ENCODE measurements around the gene VRK3. TPM values are rescaled to one million over a fixed set of nuclear protein-coding genes. Genes with fewer than 3 reads are reported as not detected.

The VRK3 gene
- total RNA-seq, 1 donor: 23.7 TPM

DNA sequence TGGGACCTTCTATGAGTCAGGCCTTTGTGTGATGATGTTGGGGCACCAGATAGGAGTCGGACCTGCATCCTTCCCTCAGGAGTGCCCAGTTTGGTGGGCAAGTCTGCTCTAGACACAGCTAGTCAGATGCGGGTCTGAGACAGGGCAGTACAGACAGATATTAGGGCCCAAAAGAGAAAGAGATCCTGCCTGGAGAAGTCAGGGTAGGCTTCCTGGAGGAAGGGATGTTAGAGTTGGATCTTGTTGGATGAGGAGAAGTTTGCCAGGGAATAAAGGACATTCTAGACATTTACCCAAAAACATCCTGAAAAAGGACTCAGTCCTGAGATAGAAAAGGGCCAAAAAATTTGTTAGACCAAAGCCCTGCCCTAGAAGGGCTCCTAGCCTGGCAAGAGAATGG is 17.2 kb downstream of the VRK3 start:
- peaks cover 11% of the 10 kb centered on the region for H3K4me1 ChIP-seq (ENCODE audit: insufficient read depth, low read length)
- H3K9me3 ChIP-seq (ENCODE audit: low read depth, low read length): no peaks in the 10 kb centered on the region
- no peak overlapping the region for H3K4me3 ChIP-seq (ENCODE audit: low read length)
- H3K27me3 ChIP-seq (ENCODE audit: insufficient read depth, low read length): no peaks in the 10 kb centered on the region

DNA sequence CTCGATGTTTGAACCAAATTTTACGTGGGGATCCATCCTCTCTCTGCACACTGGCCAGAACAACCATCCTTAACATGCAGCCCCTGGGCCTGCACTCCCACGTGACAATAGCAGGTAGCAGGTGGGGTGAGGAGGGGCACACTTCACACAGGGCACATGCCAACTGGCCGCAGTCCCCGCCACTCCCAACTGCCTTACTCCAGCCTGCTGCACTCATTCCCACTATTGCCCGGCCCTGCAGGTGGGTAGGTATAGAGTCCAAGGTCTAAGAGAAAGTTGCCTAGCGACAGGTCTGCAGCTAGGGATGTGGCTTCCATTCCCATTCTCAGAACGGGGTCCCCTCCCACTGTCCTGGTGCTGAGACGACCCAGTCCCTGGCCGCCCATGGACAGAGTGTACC is 18.0 kb downstream of the VRK3 start:
- H3K27me3 ChIP-seq (ENCODE audit: insufficient read depth, low read length): no peaks in the 10 kb centered on the region
- H3K9me3 ChIP-seq (ENCODE audit: low read depth, low read length): no peaks in the 10 kb centered on the region
- peaks cover 11% of the 10 kb centered on the region for H3K4me1 ChIP-seq (ENCODE audit: insufficient read depth, low read length)
- no peak overlapping the region for H3K4me3 ChIP-seq (ENCODE audit: low read length)

DNA sequence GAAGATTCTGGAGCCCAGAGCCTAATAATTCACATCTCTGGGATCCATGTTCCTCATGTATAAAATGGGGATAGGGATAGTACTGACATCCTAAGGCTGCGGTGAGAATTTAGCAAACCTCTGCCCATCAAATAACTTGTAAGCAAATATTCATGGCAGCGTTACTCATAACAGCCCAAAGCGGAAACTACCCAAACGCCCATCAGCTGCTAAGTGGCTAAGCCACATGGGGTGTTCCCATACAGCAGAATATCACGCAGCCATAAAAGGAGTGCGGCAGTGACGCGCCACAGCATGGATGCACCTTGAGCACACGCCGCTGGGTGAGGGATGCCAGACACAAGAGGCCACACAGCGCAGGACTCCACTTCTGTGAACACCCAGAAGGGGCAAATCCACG is 19.7 kb downstream of the VRK3 start:
- Histone ChIP-seq H3K27me3 (ENCODE audit: insufficient read depth, low read length) (no peaks in the 10 kb centered on the region), H3K4me1 (ENCODE audit: insufficient read depth, low read length) (peaks cover 11% of the 10 kb centered on the region), H3K9me3 (ENCODE audit: low read depth, low read length) (no peaks in the 10 kb centered on the region), H3K4me3 (ENCODE audit: low read length) (no peak overlapping the region)

DNA sequence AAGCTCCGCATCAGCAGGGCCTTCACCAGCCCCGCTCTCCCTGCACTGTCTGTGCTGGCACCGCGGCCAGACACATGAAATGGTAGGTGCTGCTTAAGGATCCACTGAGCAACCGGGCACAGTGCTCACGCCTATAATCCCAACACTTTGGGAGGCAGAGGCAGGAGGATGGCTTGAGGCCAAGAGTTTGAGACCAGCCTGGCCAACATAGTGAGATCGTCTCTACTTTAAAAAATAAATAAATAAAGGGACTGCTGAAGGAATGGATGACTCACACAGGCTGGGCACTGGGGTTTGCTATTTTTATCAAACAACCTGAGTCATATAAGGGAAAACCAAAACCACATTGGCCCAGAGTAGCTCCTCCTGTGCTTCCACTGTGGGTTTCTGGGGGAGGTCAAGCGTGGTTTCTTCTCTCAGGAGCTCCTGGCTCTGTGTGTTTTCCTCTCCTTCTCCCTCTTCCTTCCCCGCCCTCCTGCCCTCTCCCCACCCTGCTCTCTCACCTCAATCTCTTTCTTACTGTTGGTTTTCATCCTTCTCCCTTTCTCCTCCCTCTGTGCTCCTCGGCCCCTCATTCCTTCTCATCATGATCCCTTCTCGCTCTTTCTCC is 21.3 kb downstream of the VRK3 start:
- H3K9me3 ChIP-seq (ENCODE audit: low read depth, low read length): no peaks in the 10 kb centered on the region
- no peak overlapping the region for H3K4me3 ChIP-seq (ENCODE audit: low read length)
- peaks cover 11% of the 10 kb centered on the region for H3K4me1 ChIP-seq (ENCODE audit: insufficient read depth, low read length)
- no peaks in the 10 kb centered on the region for H3K27me3 ChIP-seq (ENCODE audit: insufficient read depth, low read length)

DNA sequence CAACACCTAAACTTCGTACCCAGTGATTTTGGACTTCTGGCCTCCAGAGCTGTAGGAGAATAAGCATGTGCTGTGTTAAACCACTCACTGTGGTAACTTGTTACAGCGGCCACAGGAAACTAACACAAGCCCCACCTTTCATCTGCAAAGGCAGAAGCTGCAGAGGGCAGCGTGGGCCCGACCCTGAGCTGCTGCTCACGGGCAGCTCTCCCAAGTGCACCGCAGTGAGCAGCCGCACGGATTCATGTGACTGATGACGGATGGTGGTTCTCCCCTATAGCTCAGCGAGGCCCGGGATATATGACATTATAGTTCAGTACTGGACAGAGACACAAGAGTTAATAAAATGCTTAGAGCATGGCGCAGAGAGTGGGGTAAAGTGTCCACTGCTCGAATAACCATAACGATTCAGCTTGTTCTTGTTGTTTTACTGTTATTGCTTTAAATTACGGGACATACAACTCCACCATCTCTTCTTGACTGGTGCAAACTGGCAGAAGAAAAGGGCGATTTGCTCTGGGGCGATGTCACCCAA is 21.9 kb downstream of the VRK3 start:
- Histone ChIP-seq H3K4me3 (ENCODE audit: low read length) (no peak overlapping the region), H3K9me3 (ENCODE audit: low read depth, low read length) (no peaks in the 10 kb centered on the region), H3K27me3 (ENCODE audit: insufficient read depth, low read length) (no peaks in the 10 kb centered on the region), H3K4me1 (ENCODE audit: insufficient read depth, low read length) (peaks cover 11% of the 10 kb centered on the region)

DNA sequence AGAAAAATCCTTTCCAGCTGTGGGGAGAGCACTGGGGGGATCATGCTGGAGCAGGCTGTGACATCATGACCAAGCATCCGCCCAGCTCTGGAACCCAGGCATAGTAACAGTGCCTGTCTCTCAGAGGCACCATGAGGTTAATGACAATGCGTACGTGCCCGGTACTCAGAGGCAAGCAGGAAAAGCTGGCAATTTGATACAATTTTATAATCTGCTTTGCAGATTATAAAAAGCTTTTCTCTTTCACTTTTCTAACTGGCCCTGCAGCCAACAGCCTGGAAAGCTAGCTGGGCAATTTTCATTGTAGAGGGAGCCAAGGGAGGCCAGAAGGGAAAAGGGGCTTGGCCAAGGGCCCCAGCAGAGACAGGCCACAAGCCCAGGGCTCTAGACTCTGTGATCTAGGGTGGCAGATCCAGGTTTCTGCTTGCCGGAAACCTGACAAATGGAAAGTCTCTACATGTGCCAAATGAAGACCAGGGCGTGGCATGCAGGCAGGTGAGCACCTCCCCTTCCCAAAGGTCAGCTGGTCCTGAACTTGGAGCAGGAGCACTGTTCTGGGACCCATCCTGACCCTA is 22.7 kb downstream of the VRK3 start:
- Histone ChIP-seq H3K27me3 (ENCODE audit: insufficient read depth, low read length) (no peaks in the 10 kb centered on the region), H3K4me1 (ENCODE audit: insufficient read depth, low read length) (peaks cover 11% of the 10 kb centered on the region), H3K4me3 (ENCODE audit: low read length) (no peak overlapping the region), H3K9me3 (ENCODE audit: low read depth, low read length) (no peaks in the 10 kb centered on the region)

DNA sequence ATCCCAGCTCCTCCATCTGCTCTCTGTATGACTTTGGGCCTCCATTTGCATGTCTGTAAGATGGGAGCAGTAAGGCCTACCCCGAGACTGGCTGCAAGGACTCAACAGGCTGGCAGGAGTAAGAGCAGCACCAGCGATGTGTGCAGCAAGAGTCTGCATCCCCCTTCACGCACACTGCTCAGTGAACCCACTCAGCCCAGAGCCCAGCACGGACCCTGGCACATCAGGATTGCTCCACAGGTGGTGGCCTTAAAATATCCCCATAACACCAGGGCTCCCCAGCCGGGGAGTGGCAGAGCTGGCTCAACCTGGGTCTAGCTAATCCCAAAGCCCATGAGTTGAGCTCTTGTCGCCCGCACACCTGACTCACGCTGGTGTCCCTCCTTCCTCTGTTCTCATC is 23.4 kb downstream of the VRK3 start:
- Histone ChIP-seq H3K27me3 (ENCODE audit: insufficient read depth, low read length) (no peaks in the 10 kb centered on the region), H3K4me1 (ENCODE audit: insufficient read depth, low read length) (peaks cover 11% of the 10 kb centered on the region), H3K9me3 (ENCODE audit: low read depth, low read length) (no peaks in the 10 kb centered on the region)

DNA sequence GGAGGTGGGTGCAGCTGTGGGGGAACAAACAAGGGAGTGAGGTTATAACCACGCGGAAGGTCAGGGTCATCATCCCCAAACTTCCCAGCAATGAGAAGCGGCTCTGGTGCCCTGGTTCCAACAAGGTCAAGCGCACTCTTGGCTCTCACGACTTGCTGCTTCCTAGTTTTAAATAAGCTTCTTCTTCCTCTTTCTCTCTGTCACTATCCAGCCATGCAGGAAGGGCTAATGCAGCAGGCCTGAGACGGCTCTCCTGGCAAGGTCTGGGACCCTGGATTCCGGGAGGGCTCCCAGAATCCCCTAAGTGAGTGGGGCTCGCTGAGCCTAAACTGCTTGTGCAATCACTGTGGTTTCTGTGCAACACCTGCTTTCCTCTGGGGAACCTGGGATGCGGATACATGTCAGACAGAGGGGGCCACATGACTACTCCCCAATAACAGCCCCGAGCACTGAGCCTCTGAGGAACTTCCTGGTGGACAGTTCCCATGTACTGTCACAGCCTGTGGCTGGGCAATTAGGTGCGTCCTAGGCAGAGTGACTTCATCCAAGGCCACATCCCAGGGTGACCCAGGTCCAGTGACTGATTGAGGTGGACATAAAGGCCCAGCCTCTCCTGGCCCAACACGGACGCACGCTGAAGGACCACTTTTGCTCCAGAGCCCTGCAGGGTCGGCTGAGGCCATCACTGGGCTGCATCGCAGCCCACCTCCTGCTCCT is 24.2 kb downstream of the VRK3 start:
- Histone ChIP-seq H3K27me3 (ENCODE audit: insufficient read depth, low read length) (no peaks in the 10 kb centered on the region), H3K9me3 (ENCODE audit: low read depth, low read length) (no peaks in the 10 kb centered on the region), H3K4me1 (ENCODE audit: insufficient read depth, low read length) (peaks cover 11% of the 10 kb centered on the region)

More for the DNA sequence above, 23.4 kb downstream of the VRK3 start:
- no peak overlapping the region for H3K4me3 ChIP-seq (ENCODE audit: low read length)

DNA sequence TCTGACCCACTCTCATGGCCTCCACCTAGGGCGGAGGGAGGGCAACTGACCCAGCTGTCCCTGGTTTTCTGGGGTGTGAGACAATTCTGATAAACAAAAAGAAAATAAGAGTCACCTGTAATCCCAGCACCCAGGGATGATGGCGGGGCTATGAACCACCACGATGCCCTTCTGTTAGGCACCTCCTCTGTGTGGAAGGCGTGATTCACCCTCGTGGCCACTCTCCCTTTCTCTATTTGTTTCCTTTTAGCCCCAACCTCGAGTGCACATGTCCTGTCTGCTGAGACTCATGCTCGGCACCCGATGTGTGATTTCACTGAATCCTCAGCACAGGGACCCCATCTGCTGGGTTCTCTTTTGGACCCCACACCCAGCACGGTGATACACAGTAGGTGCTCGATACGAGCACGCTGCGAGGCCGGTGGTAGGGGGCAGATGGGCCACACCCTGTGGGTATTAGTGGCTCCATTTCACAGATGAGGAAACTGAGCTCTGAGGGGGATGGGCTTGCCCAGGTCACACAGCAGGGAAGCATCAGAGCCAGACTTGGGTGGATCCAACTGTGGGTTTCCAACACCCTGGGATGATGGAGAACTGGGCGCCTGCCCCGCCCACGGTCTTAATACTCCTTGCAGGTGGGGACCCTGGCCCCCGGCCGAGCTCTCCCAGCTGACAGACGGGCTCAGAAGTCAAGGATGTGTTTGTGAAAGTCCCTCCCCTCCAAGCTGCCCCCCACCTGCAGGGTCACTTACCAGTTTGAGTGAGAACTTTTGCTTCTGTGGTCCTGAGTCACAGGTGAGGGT is 24.9 kb downstream of the VRK3 start:
- Histone ChIP-seq H3K4me1 (ENCODE audit: insufficient read depth, low read length) (peaks cover 11% of the 10 kb centered on the region), H3K9me3 (ENCODE audit: low read depth, low read length) (no peaks in the 10 kb centered on the region), H3K4me3 (ENCODE audit: low read length) (no peak overlapping the region), H3K27me3 (ENCODE audit: insufficient read depth, low read length) (no peaks in the 10 kb centered on the region)

More for the DNA sequence above, 24.2 kb downstream of the VRK3 start:
- no peak overlapping the region for H3K4me3 ChIP-seq (ENCODE audit: low read length)

DNA sequence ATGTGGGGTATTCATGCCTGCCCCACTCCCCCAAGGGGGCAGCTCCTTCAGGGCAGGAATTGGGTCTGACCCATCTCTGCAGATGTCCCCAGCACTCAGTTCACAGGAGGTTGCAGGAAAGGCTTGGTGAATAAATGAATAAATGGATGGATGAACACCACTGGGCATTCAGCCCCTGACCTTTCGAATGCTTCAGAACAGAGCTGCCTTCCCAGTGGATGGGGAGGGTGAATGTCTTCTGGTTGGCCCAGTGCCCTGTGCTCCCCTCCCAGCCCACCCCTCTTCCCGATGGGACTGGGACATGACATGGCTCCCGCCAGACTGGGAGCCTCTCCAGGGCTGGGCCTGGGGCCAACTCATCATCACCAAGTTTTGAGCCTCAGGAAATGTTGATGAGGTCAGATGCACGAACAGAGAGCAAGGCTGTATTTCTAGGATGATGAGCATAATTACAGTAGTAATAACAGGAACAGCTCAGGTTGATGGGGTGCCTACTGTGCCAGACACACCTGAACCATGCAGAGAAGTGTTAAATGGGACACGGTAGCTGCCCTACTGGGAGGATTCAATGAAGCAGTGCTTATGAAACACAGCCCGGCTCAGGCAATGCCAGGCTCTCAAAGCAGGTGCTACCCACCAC is 25.7 kb downstream of the VRK3 start:
- no peaks in the 10 kb centered on the region for H3K9me3 ChIP-seq (ENCODE audit: low read depth, low read length)
- H3K4me3 ChIP-seq (ENCODE audit: low read length): no peak overlapping the region

DNA sequence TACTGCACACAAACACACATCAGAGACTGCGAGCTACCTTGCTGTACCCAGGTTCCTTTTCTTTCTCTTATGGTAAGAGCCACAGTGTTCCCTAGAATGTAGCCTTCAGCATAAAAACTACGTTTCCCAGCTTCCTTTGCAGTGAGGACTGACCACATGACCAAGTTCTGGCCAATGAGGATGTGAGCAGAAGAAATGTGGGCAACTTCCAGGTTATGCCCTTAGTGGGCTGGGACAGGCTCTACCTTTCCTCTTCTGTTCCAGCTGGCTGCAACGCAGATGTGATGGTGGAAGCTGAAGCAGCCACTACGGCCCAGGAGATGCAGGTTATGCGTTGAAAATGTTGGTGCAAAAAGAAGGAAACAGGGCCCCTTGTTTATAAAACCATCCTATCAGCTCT is 27.5 kb downstream of the VRK3 start:
- Histone ChIP-seq H3K27me3 (ENCODE audit: insufficient read depth, low read length) (no peaks in the 10 kb centered on the region), H3K4me1 (ENCODE audit: insufficient read depth, low read length) (no peaks in the 10 kb centered on the region), H3K9me3 (ENCODE audit: low read depth, low read length) (no peaks in the 10 kb centered on the region), H3K4me3 (ENCODE audit: low read length) (no peak overlapping the region)

More for the DNA sequence above, 25.7 kb downstream of the VRK3 start:
- Histone ChIP-seq H3K4me1 (ENCODE audit: insufficient read depth, low read length) (peaks cover 10% of the 10 kb centered on the region), H3K27me3 (ENCODE audit: insufficient read depth, low read length) (no peaks in the 10 kb centered on the region)

DNA sequence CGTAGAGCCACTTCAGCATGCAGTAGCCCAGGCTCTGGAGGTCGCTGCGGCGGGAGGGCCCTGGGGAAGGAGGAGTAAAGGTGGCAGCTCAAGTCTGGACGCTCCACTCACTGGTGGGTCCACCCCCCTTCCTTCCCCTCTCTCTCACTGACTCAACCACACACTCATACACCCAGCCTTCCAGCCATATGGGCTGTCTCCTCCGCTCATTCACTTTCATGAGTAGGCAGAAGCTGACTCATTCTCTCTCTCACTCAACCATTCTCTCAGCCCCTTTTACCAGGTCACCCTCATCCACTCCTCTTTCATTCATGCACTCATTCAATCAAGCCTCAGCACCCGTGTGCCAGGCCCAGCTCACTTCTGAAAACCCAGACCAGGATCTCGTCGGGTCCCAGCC is 36.7 kb downstream of the VRK3 start:
- no peaks in the 10 kb centered on the region for H3K27me3 ChIP-seq (ENCODE audit: insufficient read depth, low read length)
- no peaks in the 10 kb centered on the region for H3K4me1 ChIP-seq (ENCODE audit: insufficient read depth, low read length)
- H3K4me3 ChIP-seq (ENCODE audit: low read length): no peak overlapping the region
- no peaks in the 10 kb centered on the region for H3K9me3 ChIP-seq (ENCODE audit: low read depth, low read length)

DNA sequence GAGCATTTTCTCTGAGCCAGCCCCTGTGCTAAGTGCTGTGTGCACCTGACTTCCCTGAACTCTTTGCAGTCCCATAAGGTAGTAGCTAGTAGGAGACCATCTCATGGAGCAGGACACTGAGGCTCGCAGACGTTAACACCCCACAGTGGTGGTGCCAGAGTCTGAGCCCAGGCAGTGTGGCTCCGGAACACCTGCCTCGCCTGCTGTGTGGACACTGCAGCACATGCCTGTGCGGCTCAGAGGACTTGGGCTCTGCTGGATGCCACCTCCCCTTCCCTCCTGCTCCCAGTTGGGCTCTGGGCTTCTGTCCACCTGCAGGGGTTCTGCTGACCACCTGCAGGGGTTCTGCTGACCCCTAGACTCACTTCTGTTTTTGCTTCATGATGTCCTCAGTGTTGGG is 37.2 kb downstream of the VRK3 start:
- H3K4me3 ChIP-seq (ENCODE audit: low read length): no peak overlapping the region
- H3K4me1 ChIP-seq (ENCODE audit: insufficient read depth, low read length): no peaks in the 10 kb centered on the region
- H3K27me3 ChIP-seq (ENCODE audit: insufficient read depth, low read length): no peaks in the 10 kb centered on the region

DNA sequence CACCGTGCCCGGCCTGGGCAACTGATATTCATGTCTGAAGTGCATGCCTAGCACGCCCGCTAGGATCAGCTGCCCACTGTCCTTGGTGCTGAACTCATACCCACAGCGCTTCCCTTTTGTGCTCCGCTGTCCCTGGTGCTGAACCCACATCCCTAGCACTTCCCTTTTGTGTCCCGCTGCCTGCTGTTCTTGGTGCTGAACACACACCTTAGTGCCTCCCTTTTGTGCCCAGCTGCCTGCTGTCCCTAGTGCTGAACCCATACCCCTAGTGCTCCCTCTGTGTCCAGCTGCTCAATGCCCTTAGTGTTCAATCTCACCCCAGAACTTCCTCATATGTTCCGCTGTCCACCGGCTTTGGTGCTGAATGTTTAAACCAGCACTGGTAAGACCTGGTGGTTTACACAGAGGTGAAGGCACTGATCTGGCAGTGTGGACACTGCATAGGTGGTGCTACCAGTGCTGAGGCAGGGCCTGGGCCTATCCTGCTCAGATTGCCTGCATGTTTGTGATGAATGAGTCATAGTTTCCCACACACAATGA is 37.9 kb downstream of the VRK3 start:
- Histone ChIP-seq H3K4me1 (ENCODE audit: insufficient read depth, low read length) (no peaks in the 10 kb centered on the region), H3K9me3 (ENCODE audit: low read depth, low read length) (no peaks in the 10 kb centered on the region), H3K4me3 (ENCODE audit: low read length) (no peak overlapping the region), H3K27me3 (ENCODE audit: insufficient read depth, low read length) (no peaks in the 10 kb centered on the region)

More for the DNA sequence above, 37.2 kb downstream of the VRK3 start:
- no peaks in the 10 kb centered on the region for H3K9me3 ChIP-seq (ENCODE audit: low read depth, low read length)

Data from mononuclear cell (primary cell).